Measurements from ENCODE around the gene ISYNA1. TPM values are rescaled to one million over a fixed set of nuclear protein-coding genes. Genes with fewer than 3 reads are reported as not detected.

Gene ISYNA1
- total RNA-seq, 1 experiment from 2014 or later = 7.4 TPM

- no peak for DNase-seq (ENCODE audit: low read depth)
Measured at GRCh38 chr19:18431351-18432197, 6.4 kb downstream of the ISYNA1 start.

- no peak for DNase-seq (ENCODE audit: low read depth)
Measured at GRCh38 chr19:18430417-18431144, 7.4 kb downstream of the ISYNA1 start.

DNA sequence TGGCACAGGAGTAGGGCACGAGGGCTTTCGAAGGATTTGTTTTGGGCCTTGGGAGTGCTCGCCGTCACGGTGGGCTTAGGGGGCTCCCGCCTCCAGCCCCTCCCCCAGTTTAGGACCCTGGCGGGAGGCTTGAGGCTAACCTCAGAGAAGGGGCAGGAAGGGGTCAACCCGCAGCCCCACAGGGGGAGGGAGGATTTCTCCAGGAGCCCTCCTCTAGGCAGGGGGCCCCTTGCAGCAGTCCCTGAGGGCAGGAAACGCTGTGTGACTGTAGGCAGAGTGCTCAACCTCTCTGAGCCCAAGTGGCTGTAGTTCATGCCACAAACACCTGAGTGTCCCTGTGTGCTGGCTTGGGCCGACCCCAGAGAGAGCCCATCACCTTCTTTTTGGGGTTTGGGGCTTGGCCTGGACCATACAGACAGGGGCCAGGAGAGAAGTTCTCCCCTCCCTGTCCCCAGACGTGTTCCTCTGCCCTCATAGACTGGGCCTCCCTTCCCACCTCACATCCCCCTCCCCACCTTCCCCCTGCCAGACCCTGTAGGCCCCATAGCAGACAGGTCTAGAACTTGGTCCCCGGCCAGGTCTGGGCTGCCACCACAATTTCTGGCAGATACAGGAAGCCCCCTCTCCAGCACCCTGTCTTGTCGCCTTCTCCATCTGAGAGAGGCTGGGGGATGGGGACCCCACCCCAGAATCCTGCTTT is 8.1 kb downstream of the ISYNA1 start:
- DNase-seq (ENCODE audit: low read depth) = no peak

DNA sequence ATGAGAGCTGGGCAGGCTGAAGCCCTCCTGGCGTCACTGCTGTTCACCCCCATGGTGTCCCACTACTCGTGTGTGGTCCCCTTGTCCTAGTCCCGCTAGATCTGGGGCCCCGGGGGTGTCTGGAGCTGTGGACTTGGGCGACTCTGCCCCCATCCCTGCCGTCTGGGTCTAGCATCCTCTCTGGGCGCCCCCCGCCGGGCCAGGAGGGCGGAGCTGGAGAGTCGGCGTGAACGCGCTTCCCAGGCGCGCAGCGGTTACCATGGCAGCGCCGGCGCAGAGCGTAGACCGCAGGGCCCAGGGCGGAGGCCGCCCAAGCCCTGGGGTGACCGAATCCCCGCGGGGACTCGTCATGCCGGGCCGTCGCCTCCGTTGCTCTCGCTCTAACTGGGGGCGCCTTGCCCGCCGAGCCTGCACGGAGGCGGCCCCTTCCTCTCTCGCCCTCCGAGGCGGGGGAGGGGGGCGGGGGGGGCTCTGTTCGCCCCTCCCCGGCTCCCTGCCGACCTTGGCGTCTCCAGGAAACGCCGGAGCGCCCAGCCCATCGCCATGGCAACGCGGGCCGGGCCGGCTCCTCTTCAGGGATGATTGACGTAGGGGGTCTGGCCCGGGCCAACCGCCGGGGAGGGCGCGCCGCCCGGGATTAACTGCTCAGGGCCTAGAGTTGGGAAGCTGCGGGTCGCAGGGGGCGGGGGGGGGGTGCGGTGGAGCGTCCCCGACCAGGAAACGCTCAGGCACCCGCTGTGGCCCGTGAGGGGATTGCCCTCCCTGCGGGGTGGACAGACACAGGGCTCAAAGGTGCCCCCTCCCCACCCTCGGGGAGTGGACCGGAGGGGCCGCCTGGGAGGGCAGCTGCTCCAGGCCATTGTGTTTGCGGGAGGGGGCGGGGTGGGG is 8.9 kb downstream of the ISYNA1 start:
- DNase-seq (ENCODE audit: low read depth) = peak; percentile 95

DNA sequence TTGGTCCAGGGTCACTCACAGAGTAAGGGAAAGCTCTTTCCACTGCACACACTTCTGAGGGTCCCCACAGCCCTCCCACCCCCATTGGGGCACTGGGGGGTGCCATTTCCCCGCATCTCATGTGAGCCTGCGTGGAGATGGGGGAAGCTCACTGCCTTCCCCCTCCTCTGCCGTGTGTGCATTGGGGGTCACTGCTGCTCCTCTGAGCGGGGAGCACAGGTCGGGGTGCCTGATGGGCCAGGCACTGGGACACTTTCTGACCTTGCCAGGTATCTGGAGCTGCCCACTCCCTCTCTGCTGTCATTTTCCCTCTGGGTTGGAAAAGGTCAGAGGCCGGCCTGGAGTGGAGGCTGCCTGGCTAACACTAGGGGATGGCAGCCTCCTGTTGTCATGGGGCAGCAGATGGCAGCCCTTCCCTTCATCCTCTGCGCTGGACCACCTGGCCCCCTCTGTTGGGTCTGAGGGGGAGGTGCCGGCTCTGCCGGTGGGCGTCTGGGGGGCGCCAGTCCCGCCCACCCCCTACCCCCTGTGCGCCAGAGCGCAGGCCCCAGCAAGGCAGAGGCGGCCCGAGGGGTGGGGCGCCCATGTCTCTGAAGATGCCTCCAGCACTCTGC is 9.7 kb downstream of the ISYNA1 start:
- no peak for DNase-seq (ENCODE audit: low read depth)

GRCh38 chr19:18427743-18428113 is 10.2 kb downstream of the ISYNA1 start:
- no peak for DNase-seq (ENCODE audit: low read depth)

- DNase-seq (ENCODE audit: low read depth) = no peak
Measured at GRCh38 chr19:18427080-18427742, 10.7 kb downstream of the ISYNA1 start.

GRCh38 chr19:18426416-18426767 is 11.5 kb downstream of the ISYNA1 start:
- no peak for DNase-seq (ENCODE audit: low read depth)

GRCh38 chr19:18425515-18426415 is 12.2 kb downstream of the ISYNA1 start:
- DNase-seq (ENCODE audit: low read depth) = peak; percentile 77

DNA sequence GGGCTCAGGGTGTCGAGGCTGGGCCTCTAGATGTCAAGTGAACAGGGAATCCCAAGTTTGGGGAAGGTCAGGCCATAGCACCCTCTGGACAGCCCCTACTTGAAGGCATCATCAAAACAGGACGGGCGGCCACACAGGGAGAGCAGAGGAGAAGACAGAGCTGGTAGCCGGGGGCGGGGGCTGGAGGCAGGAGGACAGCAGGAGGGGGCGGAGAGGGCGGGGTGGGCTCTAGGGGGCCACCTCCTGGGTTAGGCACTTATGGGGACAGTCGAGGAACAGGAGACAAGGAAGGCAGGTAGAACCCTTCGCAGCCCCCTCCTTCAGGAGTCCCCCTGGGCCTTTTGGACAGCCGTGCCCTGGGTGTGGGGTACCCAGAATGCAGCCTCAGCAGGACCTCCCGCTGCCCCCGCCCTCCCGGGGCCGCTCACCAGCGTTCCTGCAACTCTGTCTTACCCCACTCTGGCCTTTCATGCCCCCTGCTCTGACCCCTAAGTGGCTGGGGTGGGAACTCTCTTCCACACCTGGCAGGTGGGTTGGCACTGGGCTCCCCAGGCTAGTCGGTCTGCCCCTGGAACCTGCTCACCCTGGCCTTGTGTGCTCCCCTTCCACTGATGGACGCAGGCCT is 12.9 kb downstream of the ISYNA1 start:
- DNase-seq (ENCODE audit: low read depth) = no peak

- no peak for DNase-seq (ENCODE audit: low read depth)
Measured at GRCh38 chr19:18424122-18424889, 13.6 kb downstream of the ISYNA1 start.

DNA sequence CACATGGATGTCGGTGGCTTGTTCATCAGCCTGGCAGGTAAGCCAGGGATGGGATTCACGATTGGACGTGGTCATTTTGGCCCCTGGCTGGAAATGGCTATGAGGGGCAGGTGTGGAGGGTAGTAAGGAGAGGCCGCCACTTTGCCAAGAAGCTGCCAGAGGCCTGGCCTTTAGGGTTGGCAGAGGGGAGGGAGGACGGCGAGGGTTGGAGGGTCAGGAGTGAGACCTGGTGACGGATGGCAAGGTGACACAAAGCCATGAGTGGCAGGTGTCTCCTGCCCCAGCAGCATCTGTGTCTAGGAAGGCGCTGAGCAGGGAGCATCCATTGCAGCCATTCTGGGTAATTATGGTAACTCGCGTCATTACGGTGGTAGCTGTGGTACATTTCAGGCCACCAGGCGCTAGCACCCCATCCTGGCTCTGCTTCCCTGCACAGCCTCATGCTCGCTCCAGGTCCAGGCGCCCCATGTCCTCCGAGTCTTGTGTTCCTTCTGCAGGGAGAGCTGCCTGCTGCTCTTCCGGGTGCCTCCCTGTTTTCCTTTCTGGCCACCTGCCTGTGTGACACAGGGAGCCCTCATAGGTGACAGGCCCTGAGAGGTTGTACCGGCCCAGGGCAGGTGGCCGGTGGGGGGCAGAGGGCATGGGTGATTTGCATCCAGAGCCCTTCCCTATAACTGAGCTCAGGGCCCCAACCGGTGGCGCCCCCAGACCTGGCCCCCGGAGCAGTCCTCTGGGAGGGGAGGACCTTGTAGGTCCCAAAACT is 14.5 kb downstream of the ISYNA1 start:
- no peak for DNase-seq (ENCODE audit: low read depth)

DNA sequence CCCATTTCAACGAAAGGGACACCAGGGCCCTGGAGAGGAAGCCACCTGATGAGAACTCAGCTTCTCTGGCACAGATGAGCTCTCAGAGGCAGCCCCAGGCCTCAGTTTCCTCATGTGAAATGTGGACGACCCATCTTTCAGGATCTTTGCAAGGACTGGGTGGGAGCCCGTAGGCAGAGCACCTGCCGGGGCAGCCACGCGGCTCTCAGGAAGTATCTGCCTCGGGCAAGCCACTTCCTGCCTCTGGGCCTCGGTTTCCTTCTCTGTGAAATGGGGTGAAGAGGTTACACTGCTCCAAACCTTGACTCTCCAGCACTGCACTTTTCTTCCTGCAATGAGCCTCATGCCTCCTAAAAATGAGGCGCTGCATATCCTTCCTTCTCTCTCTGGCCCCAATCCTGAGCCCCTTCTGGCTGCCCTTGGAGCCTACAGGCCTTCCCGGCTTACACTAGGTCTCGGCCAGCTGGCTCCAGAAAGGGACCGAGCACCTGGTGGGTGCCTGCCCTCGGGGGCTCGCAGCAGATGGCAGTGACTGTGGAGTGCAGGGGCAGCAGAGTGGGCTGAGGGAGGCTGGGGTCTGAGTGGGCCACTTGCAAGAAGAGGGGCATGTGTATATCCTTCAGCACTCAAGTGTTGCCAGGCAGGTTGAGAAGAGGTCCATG is 15.3 kb downstream of the ISYNA1 start:
- no peak for DNase-seq (ENCODE audit: low read depth)

DNA sequence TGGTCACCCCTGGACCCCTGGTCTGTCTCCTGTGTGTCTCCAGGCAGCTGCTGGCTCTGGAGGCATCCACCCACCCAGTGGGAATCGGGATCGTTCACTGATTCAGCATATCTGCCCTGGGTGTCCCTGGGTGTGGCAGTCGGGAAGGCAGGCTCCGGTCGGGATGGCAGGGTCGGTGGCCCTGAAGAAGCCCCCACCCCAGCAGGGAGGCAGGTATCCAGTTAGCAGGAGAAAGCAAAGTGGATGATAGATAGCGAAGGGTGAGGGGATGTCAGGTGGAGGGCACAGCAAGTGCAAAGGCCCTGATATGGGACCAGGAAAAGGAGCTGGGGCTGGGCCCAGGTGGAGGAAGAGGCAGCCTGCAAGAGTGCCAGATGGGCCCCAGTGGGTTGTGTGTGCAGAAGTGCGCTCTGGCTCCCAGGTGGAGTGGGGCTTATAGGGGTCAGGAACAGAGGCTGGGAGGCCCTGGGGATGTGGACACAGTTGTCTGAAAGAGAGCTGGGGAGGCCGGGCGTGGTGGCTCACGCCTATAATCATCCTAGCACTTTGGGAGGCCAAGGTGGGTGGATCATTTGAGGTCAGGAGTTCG is 16.5 kb downstream of the ISYNA1 start:
- no peak for DNase-seq (ENCODE audit: low read depth)

- DNase-seq (ENCODE audit: low read depth) = no peak
Measured at GRCh38 chr19:18420930-18421329, 17.0 kb downstream of the ISYNA1 start.

DNA sequence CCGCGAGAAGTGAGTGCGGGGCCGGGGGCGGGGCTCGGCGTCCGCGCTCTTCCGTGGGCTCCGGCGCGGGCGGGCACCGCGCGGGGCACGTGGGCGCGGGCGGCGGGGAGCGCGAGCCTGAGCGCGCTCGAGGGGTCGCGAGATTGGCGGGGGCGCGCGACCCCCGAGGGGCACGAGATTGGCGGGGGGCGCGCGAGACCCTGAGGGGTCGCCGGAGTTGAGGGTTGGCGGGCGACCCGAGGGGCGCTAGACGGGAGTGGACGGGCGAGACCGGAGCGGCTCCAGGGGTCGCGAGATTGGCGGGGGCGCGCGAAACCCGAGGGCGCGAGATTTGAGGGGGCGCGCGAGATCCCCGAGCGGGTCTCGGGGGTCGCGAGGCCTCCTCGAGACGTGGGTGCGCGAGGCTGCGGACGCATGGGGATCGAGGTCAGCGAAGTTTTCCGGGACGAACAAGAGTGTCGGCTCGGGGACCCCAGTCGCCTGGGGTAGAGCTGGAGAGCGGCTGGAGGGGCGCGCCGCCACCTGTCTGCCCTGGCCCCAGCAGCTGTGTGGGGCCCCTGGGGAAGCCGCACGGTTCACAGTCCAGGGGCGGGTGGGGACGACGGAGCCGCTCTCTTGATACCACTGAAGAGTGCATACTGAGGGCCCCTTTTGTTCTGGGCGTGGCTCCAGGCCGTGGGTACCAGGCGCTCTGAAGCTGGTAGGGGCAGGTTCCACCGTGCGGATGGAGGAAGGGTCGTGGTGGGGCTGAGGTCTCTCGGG is 18.1 kb downstream of the ISYNA1 start:
- no peak for DNase-seq (ENCODE audit: low read depth)
